WTC11 (cell line): ENCODE measurements around the gene IL31. TPM values are rescaled to one million over a fixed set of nuclear protein-coding genes. Genes with fewer than 3 reads are reported as not detected.

Experiments
- ATAC-seq: fragments of 200-7000 bp; cut with Tn5 transposase; 2 replicates; pipeline ENCODE4 v1.10.0; 2021; ENCODE audit warnings: mild to moderate bottlenecking, moderate library complexity
- CTCF ChIA-PET: fragments of 300-600 bp; sonication (Branson Sonifier 250); formaldehyde crosslinking; loops from one replicate; lab custom pipeline; 2021; ENCODE audit warnings: antibody characterized with exemption; lab: Charles Lee
- POLR2A ChIA-PET: fragments of 350-600 bp; sonication (Branson Sonifier 250); formaldehyde crosslinking; loops from one replicate; lab custom pipeline; 2021; ENCODE audit warnings: antibody characterized with exemption; lab: Charles Lee
- DNase-seq: peaks from one replicate; pipeline ENCODE4 v3.0.0; 2021; ENCODE audit warnings: low spot score
- H3K27ac Mint-ChIP-seq: 2 replicates; pipeline ENCODE4 v1.8.0; 2021; ENCODE audit warnings: mixed read lengths
- H3K27me3 Mint-ChIP-seq: 2 replicates; pipeline ENCODE4 v1.8.0; 2021; ENCODE audit warnings: low read depth, mild to moderate bottlenecking, moderate library complexity, mixed read lengths
- H3K36me3 Mint-ChIP-seq: 2 replicates; pipeline ENCODE4 v1.8.0; 2021; ENCODE audit warnings: mixed read lengths
- H3K4me1 Mint-ChIP-seq: 2 replicates; pipeline ENCODE4 v1.8.0; 2022; ENCODE audit warnings: mixed read lengths
- H3K4me3 Mint-ChIP-seq: 2 replicates; pipeline ENCODE4 v1.8.0; 2021; ENCODE audit warnings: mild to moderate bottlenecking, moderate library complexity, mixed read lengths
- H3K9me3 Mint-ChIP-seq: 2 replicates; pipeline ENCODE4 v1.8.0; 2021; ENCODE audit warnings: mixed read lengths
- ELF4 ChIP-seq: sonication (generic); formaldehyde crosslinking; IDR thresholded peaks from 2 replicates; pipeline ENCODE4 v1.8.1; 2022; ENCODE audit warnings: low read depth, mild to moderate bottlenecking, moderate library complexity, missing genetic modification reagents
- KAT7 ChIP-seq: sonication (generic); formaldehyde crosslinking; IDR thresholded peaks from 2 replicates; pipeline ENCODE4 v1.8.1; 2023; ENCODE audit warnings: missing genetic modification reagents, mild to moderate bottlenecking, borderline replicate concordance
- MYBL2 ChIP-seq: sonication (generic); formaldehyde crosslinking; IDR thresholded peaks from 2 replicates; pipeline ENCODE4 v1.8.1; 2023; ENCODE audit warnings: mild to moderate bottlenecking, moderate library complexity, missing genetic modification reagents
- NR2C2 ChIP-seq: sonication (generic); formaldehyde crosslinking; IDR thresholded peaks from 2 replicates; pipeline ENCODE4 v1.8.0; 2022; ENCODE audit warnings: mild to moderate bottlenecking, missing genetic modification reagents
- NR3C1 ChIP-seq: sonication (generic); formaldehyde crosslinking; conservative IDR thresholded peaks from 2 replicates; pipeline ENCODE4 v1.8.1; 2023; ENCODE audit warnings: low read depth, mild to moderate bottlenecking, missing genetic modification reagents
- TP53 ChIP-seq: sonication (generic); formaldehyde crosslinking; IDR thresholded peaks from 2 replicates; pipeline ENCODE4 v1.8.1; 2023; ENCODE audit warnings: mild to moderate bottlenecking, missing genetic modification reagents
- ZNF219 ChIP-seq: sonication (generic); formaldehyde crosslinking; IDR thresholded peaks from 2 replicates; pipeline ENCODE4 v1.8.0; 2023; ENCODE audit warnings: missing genetic modification reagents, mild to moderate bottlenecking, borderline replicate concordance
- ZNF416 ChIP-seq: fragments of 250-450 bp; sonication (Bioruptor Pico); IDR thresholded peaks from 2 replicates; pipeline ENCODE4 v1.9.0; 2021; ENCODE audit warnings: mild to moderate bottlenecking, inconsistent platforms
- total RNA-seq: library from RNA; stranded (reverse); gene quantifications from 3 replicates; pipeline ENCODE4 v1.2.3, GENCODE V29; 2021
- TF ChIP-seq, protein P1 (sequence below): sonication (generic); formaldehyde crosslinking; IDR thresholded peaks from 2 replicates; pipeline ENCODE4 v1.8.1; 2022; ENCODE audit warnings: mild to moderate bottlenecking, missing genetic modification reagents, moderate library complexity, borderline replicate concordance
- TF ChIP-seq, protein P2 (sequence below): sonication (generic); formaldehyde crosslinking; IDR thresholded peaks from 2 replicates; pipeline ENCODE4 v1.8.1; 2023; ENCODE audit warnings: mild to moderate bottlenecking, missing genetic modification reagents
- TF ChIP-seq, protein P3 (sequence below): fragments of 250-450 bp; sonication (Bioruptor Pico); IDR thresholded peaks from 2 replicates; pipeline ENCODE4 v1.9.0; 2021; ENCODE audit warnings: mild to moderate bottlenecking
- TF ChIP-seq, protein P4 (sequence below): fragments of 250-450 bp; sonication (Bioruptor Pico); IDR thresholded peaks from 2 replicates; pipeline ENCODE4 v2.1.2; 2022; ENCODE audit warnings: mild to moderate bottlenecking, moderate library complexity
- TF ChIP-seq, protein P5 (sequence below): sonication (generic); formaldehyde crosslinking; IDR thresholded peaks from 2 replicates; pipeline ENCODE4 v1.8.1; 2022; ENCODE audit warnings: mild to moderate bottlenecking, moderate library complexity, missing genetic modification reagents
- TF ChIP-seq, protein P6 (sequence below): sonication (generic); formaldehyde crosslinking; IDR thresholded peaks from 2 replicates; pipeline ENCODE4 v1.8.1; 2023; ENCODE audit warnings: mild to moderate bottlenecking, missing genetic modification reagents, moderate library complexity
- TF ChIP-seq, protein P7 (sequence below): sonication (generic); formaldehyde crosslinking; IDR thresholded peaks from 2 replicates; pipeline ENCODE4 v1.8.1; 2022; ENCODE audit warnings: low read depth, missing genetic modification reagents, borderline replicate concordance

The IL31 gene
- total RNA-seq, 1 experiment from 2014 or later = not detected

DNA sequence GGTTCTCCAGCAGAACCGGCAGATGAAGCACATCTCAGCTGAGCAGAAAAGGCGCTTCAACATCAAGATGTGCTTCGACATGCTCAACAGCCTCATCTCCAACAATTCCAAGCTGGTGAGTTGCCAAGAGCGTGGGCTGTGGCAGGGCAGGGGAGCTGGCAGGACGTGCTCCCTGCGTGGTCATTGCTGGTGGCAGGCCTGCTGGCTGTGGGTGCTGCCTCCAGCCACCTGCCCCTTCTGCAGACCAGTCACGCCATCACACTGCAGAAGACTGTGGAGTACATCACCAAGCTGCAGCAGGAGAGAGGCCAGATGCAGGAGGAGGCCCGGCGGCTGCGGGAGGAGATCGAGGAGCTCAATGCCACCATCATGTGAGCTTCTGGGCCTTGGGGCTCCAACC is 35.8 kb downstream of the IL31 start:
- ATAC-seq (no peak), DNase-seq (no peak)
- TF ChIP-seq KAT7 (CRISPR knock-in tag) (no peak), NR2C2 (CRISPR knock-in tag) (no peak), TP53 (CRISPR knock-in tag) (no peak), ZNF416 (CRISPR knock-in tag) (no peak), ZNF219 (CRISPR knock-in tag) (no peak), MYBL2 (no peak), NR3C1 (CRISPR knock-in tag) (no peak), ELF4 (CRISPR knock-in tag) (no peak)
- TF ChIP-seq, protein P1, sequence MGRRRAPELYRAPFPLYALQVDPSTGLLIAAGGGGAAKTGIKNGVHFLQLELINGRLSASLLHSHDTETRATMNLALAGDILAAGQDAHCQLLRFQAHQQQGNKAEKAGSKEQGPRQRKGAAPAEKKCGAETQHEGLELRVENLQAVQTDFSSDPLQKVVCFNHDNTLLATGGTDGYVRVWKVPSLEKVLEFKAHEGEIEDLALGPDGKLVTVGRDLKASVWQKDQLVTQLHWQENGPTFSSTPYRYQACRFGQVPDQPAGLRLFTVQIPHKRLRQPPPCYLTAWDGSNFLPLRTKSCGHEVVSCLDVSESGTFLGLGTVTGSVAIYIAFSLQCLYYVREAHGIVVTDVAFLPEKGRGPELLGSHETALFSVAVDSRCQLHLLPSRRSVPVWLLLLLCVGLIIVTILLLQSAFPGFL (CRISPR knock-in tag) = no peak
- TF ChIP-seq, protein P2, sequence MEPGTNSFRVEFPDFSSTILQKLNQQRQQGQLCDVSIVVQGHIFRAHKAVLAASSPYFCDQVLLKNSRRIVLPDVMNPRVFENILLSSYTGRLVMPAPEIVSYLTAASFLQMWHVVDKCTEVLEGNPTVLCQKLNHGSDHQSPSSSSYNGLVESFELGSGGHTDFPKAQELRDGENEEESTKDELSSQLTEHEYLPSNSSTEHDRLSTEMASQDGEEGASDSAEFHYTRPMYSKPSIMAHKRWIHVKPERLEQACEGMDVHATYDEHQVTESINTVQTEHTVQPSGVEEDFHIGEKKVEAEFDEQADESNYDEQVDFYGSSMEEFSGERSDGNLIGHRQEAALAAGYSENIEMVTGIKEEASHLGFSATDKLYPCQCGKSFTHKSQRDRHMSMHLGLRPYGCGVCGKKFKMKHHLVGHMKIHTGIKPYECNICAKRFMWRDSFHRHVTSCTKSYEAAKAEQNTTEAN (CRISPR knock-in tag) = no peak
- TF ChIP-seq, protein P3, sequence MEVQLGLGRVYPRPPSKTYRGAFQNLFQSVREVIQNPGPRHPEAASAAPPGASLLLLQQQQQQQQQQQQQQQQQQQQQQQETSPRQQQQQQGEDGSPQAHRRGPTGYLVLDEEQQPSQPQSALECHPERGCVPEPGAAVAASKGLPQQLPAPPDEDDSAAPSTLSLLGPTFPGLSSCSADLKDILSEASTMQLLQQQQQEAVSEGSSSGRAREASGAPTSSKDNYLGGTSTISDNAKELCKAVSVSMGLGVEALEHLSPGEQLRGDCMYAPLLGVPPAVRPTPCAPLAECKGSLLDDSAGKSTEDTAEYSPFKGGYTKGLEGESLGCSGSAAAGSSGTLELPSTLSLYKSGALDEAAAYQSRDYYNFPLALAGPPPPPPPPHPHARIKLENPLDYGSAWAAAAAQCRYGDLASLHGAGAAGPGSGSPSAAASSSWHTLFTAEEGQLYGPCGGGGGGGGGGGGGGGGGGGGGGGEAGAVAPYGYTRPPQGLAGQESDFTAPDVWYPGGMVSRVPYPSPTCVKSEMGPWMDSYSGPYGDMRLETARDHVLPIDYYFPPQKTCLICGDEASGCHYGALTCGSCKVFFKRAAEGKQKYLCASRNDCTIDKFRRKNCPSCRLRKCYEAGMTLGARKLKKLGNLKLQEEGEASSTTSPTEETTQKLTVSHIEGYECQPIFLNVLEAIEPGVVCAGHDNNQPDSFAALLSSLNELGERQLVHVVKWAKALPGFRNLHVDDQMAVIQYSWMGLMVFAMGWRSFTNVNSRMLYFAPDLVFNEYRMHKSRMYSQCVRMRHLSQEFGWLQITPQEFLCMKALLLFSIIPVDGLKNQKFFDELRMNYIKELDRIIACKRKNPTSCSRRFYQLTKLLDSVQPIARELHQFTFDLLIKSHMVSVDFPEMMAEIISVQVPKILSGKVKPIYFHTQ (CRISPR knock-in tag) = no peak
- TF ChIP-seq, protein P4, sequence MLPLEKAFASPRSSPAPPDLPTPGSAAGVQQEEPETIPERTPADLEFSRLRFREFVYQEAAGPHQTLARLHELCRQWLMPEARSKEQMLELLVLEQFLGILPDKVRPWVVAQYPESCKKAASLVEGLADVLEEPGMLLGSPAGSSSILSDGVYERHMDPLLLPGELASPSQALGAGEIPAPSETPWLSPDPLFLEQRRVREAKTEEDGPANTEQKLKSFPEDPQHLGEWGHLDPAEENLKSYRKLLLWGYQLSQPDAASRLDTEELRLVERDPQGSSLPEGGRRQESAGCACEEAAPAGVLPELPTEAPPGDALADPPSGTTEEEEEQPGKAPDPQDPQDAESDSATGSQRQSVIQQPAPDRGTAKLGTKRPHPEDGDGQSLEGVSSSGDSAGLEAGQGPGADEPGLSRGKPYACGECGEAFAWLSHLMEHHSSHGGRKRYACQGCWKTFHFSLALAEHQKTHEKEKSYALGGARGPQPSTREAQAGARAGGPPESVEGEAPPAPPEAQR (CRISPR knock-in tag) = no peak
- TF ChIP-seq, protein P5, sequence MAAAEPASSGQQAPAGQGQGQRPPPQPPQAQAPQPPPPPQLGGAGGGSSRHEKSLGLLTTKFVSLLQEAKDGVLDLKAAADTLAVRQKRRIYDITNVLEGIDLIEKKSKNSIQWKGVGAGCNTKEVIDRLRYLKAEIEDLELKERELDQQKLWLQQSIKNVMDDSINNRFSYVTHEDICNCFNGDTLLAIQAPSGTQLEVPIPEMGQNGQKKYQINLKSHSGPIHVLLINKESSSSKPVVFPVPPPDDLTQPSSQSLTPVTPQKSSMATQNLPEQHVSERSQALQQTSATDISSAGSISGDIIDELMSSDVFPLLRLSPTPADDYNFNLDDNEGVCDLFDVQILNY (CRISPR knock-in tag) = no peak
- TF ChIP-seq, protein P6, sequence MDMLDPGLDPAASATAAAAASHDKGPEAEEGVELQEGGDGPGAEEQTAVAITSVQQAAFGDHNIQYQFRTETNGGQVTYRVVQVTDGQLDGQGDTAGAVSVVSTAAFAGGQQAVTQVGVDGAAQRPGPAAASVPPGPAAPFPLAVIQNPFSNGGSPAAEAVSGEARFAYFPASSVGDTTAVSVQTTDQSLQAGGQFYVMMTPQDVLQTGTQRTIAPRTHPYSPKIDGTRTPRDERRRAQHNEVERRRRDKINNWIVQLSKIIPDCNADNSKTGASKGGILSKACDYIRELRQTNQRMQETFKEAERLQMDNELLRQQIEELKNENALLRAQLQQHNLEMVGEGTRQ = no peak
- TF ChIP-seq, protein P7, sequence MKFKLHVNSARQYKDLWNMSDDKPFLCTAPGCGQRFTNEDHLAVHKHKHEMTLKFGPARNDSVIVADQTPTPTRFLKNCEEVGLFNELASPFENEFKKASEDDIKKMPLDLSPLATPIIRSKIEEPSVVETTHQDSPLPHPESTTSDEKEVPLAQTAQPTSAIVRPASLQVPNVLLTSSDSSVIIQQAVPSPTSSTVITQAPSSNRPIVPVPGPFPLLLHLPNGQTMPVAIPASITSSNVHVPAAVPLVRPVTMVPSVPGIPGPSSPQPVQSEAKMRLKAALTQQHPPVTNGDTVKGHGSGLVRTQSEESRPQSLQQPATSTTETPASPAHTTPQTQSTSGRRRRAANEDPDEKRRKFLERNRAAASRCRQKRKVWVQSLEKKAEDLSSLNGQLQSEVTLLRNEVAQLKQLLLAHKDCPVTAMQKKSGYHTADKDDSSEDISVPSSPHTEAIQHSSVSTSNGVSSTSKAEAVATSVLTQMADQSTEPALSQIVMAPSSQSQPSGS (CRISPR knock-in tag) = no peak
- Mint-ChIP-seq H3K36me3 (peaks cover 44% of the 10 kb centered on the region), H3K27me3 (no peaks in the 10 kb centered on the region; the same call in 1 of the 2 replicates), H3K4me3 (no peak overlapping the region), H3K9me3 (peaks cover 9% of the 10 kb centered on the region; the same call in 1 of the 2 replicates), H3K27ac (no peak overlapping the region), H3K4me1 (0 out of 2 replicates have a peak, but pooled peaks cover 6% of the 10 kb centered on the region)
- ChIA-PET CTCF (interaction anchor here (0.6 to 1.9 kb wide), 28 partner anchors 7 to 332 kb away, joined by 3 to 32 read pairs (median 4); partner anchors contain the start of genes B3GNT4, CFAP251 and LRRC43), POLR2A (interaction anchor here (1.1 kb wide), 1 partner anchor 88 kb away, joined by 4 read pairs; the partner anchor contains the start of gene DIABLO)
